IPS-18c (cell line): ENCODE data around the gene C9orf50.
"Not testable (repeated sequence)": the region's sequence is repeated elsewhere in the genome, so short reads cannot be mapped to it uniquely, and the experiment has no call there.

Experiments used
- H3K4me3 ChIP-seq: 2 replicates; pipeline ENCODE4 v1.7.0; 2013; ENCODE audit warnings: low read depth, mild to moderate bottlenecking, low read length, moderate library complexity; ENCODE audit not compliant: insufficient read depth
- H3K9me3 ChIP-seq: one replicate; pipeline ENCODE4 v1.6.1; 2013; ENCODE audit warnings: mild to moderate bottlenecking, low read length, moderate library complexity; ENCODE audit not compliant: control insufficient read depth, insufficient read depth

C9orf50 gene

GRCh38 chr9:129606161-129607026 is 14.5 kb downstream of the C9orf50 start:
- Histone ChIP-seq H3K4me3 (no peak overlapping the region), H3K9me3 (no peaks in the 10 kb centered on the region)

- H3K9me3 ChIP-seq = no peaks in the 10 kb centered on the region
- no peak overlapping the region for H3K4me3 ChIP-seq
Measured at GRCh38 chr9:129604766-129605163, 16.1 kb downstream of the C9orf50 start.

GRCh38 chr9:129604056-129604765 is 16.7 kb downstream of the C9orf50 start:
- H3K4me3 ChIP-seq = no peak overlapping the region
- H3K9me3 ChIP-seq = no peaks in the 10 kb centered on the region

GRCh38 chr9:129602598-129603415 is 18.1 kb downstream of the C9orf50 start:
- Histone ChIP-seq H3K9me3 (no peaks in the 10 kb centered on the region), H3K4me3 (no peak overlapping the region)

DNA sequence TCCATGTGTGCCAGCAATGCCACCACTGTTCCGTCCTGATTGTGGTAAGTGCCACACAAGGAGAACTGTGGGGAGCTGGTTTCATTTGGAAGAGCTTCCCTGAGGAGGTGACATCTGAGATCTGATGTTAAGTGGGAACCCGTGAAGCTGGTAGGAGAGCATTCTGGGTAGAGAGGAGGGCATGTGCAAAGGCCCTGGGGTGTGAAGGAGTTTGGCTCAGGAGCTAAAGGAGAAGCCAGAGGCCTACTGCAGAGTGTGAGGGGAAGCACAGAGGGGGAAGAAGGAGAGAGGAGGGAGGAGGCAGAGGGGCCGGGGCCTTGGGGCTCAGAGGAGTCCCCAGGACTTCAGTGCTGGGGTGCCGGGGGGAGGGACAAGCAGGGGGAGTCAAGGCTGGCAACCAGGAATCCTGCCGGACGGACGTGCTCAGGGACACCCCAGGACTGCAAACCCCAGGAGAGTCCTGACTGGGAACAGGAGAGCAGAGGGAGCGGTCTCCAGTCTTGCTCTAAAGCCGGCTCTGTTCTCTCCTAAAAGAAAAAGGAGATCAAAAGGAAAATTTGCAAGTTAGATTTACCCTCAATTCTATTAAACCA is 19.7 kb downstream of the C9orf50 start:
- Histone ChIP-seq H3K9me3 (no peaks in the 10 kb centered on the region), H3K4me3 (no peak overlapping the region)

DNA sequence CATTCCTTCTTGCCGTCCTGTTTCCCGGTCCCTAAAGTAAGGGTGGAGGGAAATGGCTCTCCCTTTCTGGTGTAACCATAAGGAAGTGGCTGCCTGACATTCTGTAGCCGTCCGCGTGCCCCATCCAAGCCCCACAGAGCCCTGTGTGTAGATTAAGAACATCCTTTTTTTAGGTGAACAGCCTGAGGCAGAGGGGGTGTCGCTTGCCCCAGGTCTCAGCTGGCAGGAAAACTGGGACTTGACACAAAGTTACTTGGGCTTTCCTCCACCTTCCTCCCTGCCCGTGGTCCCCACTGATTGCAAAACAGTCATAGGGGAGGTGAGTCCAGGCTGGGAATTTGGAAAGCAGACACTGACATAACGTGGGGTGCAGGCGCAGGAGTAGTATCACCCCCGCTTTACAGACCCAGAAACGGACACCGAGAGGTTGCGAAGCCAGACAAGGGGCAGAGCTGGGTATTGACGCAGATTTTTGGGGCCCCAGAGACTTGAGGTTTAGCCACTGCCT is 22.8 kb downstream of the C9orf50 start:
- H3K9me3 ChIP-seq = no peaks in the 10 kb centered on the region
- peak overlapping the region; percentile 63; the same call in 1 of the 2 replicates for H3K4me3 ChIP-seq

DNA sequence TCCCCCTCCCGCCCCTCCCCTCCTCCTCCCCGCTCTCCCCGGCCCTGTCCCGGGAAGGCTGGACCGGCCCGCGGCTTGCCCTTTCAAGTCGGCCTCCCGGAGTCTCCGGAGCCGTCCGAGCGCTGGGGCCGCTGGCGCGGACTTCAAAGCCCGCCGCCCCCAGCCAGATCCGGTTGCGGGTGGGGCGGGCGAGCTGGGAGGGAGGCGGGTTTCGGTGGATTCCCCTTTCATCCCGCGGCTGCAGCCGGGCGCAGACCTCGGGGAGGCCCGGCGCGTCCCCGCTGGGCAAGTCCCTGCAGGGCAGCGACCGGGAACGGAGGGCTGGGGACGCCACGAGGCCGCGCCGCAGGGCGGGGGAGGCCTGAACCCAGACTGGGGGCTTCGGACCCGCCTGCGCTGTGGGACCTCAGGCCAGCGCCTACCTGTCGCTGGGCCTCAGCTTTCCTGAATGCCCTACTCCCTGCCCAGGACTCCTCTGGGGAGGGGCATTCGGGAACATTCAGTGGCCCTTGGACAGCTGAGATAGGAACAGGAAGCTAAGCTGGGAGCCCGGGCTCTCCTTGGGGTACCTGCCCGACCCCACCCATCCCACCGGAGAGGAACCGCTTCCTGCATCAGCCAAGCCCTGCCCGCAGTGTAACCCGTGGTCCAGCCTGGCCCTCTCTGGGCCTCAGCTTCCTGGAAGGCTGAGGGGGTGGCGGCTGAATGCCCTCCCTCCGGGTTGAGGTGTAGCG is 23.4 kb downstream of the C9orf50 start:
- peak overlapping the region; percentile 63 for H3K4me3 ChIP-seq
- H3K9me3 ChIP-seq = no peaks in the 10 kb centered on the region

DNA sequence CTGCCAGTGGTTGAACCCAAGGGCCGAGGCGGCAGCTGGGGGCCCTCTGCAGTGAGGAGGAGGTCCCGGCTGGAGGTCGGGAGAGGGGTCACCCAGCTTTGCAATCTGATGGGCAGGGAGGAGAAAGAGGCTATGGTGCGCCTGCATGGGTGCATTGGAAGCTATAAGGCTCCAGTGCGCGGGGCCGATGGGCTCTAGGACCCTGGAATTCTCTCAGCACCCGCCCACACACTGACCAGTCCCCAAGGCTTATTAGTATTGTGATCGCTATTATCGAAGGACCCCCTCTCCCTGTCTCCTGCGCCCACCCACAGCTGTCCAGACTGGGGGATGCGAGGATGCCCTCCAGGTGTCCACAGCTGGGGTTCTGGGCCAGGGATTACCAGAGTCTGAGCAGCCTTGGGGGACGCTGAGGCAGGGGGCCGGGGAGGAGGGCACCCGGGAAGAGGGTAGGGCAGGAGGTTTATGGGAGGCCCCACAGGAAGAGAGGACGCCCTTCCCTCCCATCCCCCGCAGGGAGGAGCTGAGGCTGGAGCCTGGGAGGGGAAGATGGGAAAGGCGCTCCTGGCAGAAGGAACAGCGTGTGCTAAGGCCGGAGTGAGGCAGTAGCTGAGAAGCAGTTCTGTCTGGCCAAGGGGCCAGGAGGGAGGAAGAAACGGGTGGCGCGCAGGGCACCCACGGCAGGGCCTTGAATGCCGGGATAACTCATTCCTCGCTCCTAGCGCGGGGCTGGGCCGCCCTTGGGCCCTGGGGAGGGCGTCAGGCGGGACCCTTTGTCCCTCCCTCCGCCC is 24.2 kb downstream of the C9orf50 start:
- Histone ChIP-seq H3K4me3 (peak overlapping the region; percentile 46), H3K9me3 (no peaks in the 10 kb centered on the region)

GRCh38 chr9:129595903-129596540 is 24.9 kb downstream of the C9orf50 start:
- peak overlapping the region; percentile 46; the same call in 1 of the 2 replicates for H3K4me3 ChIP-seq
- no peaks in the 10 kb centered on the region for H3K9me3 ChIP-seq

DNA sequence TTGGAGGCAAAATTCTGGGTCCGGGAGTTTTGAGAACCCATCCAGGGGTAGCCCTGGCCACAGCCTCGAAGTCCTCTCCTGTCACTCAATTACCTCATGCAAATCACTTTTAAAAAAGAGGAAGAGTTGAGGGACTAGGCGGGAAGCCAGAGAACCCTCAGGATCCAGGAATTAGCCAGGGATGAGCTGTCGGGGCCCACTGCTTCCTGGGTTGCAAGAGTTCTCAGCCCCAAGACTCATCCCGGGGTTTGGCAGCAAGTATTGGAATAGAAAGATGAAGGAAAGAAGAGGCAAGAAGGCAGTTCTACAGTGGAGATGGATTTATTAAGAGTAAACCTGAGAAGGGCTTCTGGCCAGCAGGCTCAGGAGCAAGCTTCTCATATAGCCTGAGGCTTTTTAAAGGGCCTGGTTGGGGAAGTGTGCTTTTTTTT is 25.6 kb downstream of the C9orf50 start:
- Histone ChIP-seq H3K4me3 (no peak overlapping the region), H3K9me3 (no peaks in the 10 kb centered on the region)

DNA sequence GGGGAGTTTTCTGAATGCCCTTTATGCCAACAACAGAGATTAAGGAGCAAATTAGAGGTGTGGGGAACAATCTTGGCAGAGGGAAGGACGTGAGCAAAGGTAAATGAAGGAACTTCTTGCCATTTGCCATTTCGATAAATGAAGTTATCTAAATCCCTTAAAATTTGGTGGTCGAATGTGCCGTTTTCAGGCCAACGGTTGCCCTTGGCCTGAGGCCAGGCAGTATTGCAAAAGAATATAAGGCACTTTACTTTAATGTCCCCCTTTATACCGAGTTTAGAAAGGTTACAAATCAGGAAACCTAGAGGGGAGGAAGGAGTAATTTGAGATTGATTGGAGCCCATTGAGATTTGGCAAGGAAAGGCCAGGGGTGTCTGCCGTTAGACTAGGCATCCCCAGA is 26.3 kb downstream of the C9orf50 start:
- H3K9me3 ChIP-seq = no peaks in the 10 kb centered on the region
- H3K4me3 ChIP-seq = no peak overlapping the region

GRCh38 chr9:129592790-129593189 is 28.1 kb downstream of the C9orf50 start:
- not testable (repeated sequence) for H3K9me3 ChIP-seq, H3K4me3 ChIP-seq

- no peaks in the 10 kb centered on the region for H3K9me3 ChIP-seq
- H3K4me3 ChIP-seq = no peak overlapping the region
Measured at GRCh38 chr9:129591916-129592315, 29.0 kb downstream of the C9orf50 start.

- no peak overlapping the region for H3K4me3 ChIP-seq
- H3K9me3 ChIP-seq = no peaks in the 10 kb centered on the region
Measured at GRCh38 chr9:129590466-129590865, 30.4 kb downstream of the C9orf50 start.

GRCh38 chr9:129587487-129588262 is 33.2 kb downstream of the C9orf50 start:
- Histone ChIP-seq H3K9me3 (no peaks in the 10 kb centered on the region), H3K4me3 (no peak overlapping the region)
